ENCODE results near the gene ERC1. TPM values are rescaled to one million over a fixed set of nuclear protein-coding genes. Genes with fewer than 3 reads are reported as not detected.

The ERC1 gene
- total and polyA plus RNA-seq, 2 experiments from 2014 or later = 18.4 to 29.7 TPM

DNA sequence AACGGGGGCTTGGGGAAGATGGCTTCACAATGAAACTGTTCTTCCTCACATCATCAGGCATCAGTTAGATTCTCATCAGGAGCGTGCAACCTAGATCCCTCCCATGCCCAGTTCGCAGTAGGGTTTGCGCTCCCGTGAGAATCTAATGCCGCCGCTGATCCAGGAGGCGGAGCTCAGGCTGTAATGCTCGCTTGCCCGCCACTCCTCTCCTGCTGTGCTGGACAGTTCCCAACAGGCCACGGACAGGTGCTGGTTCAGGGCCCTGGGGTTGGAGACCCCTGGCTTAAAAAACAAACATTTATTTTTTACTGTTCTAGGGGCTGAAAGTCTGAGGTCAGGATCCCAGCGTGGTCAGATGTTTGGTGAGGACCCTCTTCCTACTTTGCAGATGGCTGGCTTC, 422.9 kb downstream of the ERC1 start:
- no peak overlapping the region for H3K4me3 ChIP-seq
- no peak overlapping the region for H3K27ac ChIP-seq
- WGBS (ENCODE audit: low lambda C conversion rate, missing lambda C conversion rate) = 96% methylated on average over 12 of the region's 12 CpGs
- H3K27me3 ChIP-seq = no peaks in the 10 kb centered on the region
- no peaks in the 10 kb centered on the region for H3K9me2 ChIP-seq (replicated peaks; ENCODE audit: insufficient read depth)
- DNase-seq (ENCODE audit: low spot score) = no peak
- H3K4me1 ChIP-seq (ENCODE audit: insufficient read depth) = no peaks in the 10 kb centered on the region
- H3K36me3 ChIP-seq (replicated peaks; ENCODE audit: insufficient read depth, low read depth) = no peaks in the 10 kb centered on the region
- TF ChIP-seq EZH2phosphoT487 (IDR thresholded peaks at IDR 0.05; ENCODE audit: low read depth, severe bottlenecking, unreplicated experiment) (no peak), EZH2 (IDR thresholded peaks at IDR 0.05; ENCODE audit: borderline replicate concordance) (no peak)
- TF ChIP-seq, protein P1, sequence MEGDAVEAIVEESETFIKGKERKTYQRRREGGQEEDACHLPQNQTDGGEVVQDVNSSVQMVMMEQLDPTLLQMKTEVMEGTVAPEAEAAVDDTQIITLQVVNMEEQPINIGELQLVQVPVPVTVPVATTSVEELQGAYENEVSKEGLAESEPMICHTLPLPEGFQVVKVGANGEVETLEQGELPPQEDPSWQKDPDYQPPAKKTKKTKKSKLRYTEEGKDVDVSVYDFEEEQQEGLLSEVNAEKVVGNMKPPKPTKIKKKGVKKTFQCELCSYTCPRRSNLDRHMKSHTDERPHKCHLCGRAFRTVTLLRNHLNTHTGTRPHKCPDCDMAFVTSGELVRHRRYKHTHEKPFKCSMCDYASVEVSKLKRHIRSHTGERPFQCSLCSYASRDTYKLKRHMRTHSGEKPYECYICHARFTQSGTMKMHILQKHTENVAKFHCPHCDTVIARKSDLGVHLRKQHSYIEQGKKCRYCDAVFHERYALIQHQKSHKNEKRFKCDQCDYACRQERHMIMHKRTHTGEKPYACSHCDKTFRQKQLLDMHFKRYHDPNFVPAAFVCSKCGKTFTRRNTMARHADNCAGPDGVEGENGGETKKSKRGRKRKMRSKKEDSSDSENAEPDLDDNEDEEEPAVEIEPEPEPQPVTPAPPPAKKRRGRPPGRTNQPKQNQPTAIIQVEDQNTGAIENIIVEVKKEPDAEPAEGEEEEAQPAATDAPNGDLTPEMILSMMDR (IDR thresholded peaks at IDR 0.05; ENCODE audit: poor library complexity) = no peak
- no peaks in the 10 kb centered on the region for H4K20me1 ChIP-seq (ENCODE audit: insufficient read depth, poor library complexity, severe bottlenecking)
- H3K4me2 ChIP-seq = no peak overlapping the region
- H3K9me3 ChIP-seq (ENCODE audit: low read depth) = no peaks in the 10 kb centered on the region
- no peaks in the 10 kb centered on the region for H3K79me2 ChIP-seq
- H2AFZ ChIP-seq = no peak overlapping the region

DNA sequence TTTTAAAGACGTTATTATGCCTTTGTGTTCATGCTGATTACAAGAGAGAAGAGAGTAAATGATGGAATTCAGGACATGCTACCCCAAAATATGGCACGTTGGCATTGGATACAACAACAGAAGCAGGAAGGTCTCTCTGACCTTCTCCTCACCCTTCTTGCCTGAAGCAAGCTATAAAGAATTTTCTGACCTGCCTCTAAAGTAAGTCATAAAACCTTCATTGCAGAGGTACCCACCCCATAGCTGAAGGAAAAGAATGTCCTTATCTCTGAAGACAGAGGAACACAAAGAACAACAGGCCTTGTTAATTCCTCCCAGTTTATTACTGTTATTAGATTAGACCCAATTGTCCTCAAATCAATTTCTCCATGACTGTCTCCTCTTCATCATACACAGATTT, 427.1 kb downstream of the ERC1 start:
- Histone ChIP-seq H3K9me3 (ENCODE audit: low read depth) (peaks cover 8% of the 10 kb centered on the region), H3K4me2 (no peak overlapping the region), H4K20me1 (ENCODE audit: insufficient read depth, poor library complexity, severe bottlenecking) (no peaks in the 10 kb centered on the region), H3K9me2 (replicated peaks; ENCODE audit: insufficient read depth) (no peaks in the 10 kb centered on the region), H3K36me3 (replicated peaks; ENCODE audit: insufficient read depth, low read depth) (no peaks in the 10 kb centered on the region), H3K4me1 (ENCODE audit: insufficient read depth) (no peaks in the 10 kb centered on the region), H3K4me3 (no peak overlapping the region), H3K79me2 (no peaks in the 10 kb centered on the region), H3K27me3 (no peaks in the 10 kb centered on the region), H2AFZ (no peak overlapping the region), H3K27ac (peak overlapping the region; percentile 42)
- DNase-seq (ENCODE audit: low spot score) = no peak
- WGBS (ENCODE audit: low lambda C conversion rate, missing lambda C conversion rate) = 48% methylated on average over 2 of the region's 2 CpGs
- TF ChIP-seq EZH2 (IDR thresholded peaks at IDR 0.05; ENCODE audit: borderline replicate concordance) (no peak), EZH2phosphoT487 (IDR thresholded peaks at IDR 0.05; ENCODE audit: low read depth, severe bottlenecking, unreplicated experiment) (no peak)
- TF ChIP-seq, protein P1 (IDR thresholded peaks at IDR 0.05; ENCODE audit: poor library complexity) = no peak

DNA sequence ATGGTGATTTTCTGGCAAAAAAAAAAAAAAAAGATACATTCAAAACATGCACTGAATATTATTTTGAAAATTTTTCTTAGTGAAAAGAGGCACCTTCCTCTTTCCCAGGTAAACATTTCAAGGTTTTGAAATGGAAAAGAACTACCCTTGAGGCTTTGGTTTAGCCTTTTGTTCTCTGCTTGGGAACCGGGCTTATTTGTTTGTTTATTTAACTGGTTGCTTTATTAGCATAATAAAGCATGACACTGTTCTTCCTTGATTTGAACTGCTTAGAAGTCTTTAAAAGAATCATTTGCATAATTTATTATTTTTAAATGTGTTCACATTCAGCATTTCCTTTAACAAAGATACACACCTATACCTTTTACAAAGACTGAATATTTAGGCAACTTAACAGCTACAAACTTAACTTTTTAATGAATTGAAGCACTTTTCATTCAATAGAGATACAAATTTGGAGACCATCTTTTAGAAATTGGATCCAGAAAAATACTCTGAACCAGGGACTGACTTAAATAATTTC, 428.9 kb downstream of the ERC1 start:
- Histone ChIP-seq H3K36me3 (replicated peaks; ENCODE audit: insufficient read depth, low read depth) (no peaks in the 10 kb centered on the region), H3K9me3 (ENCODE audit: low read depth) (peaks cover 8% of the 10 kb centered on the region), H3K4me2 (no peak overlapping the region), H3K27me3 (no peaks in the 10 kb centered on the region), H3K4me1 (ENCODE audit: insufficient read depth) (peaks cover 7% of the 10 kb centered on the region), H3K9me2 (replicated peaks; ENCODE audit: insufficient read depth) (no peaks in the 10 kb centered on the region), H3K27ac (no peak overlapping the region), H3K79me2 (no peaks in the 10 kb centered on the region), H4K20me1 (ENCODE audit: insufficient read depth, poor library complexity, severe bottlenecking) (no peaks in the 10 kb centered on the region), H3K4me3 (no peak overlapping the region), H2AFZ (no peak overlapping the region)
- DNase-seq (ENCODE audit: low spot score) = no peak
- WGBS (ENCODE audit: low lambda C conversion rate, missing lambda C conversion rate) = 47% methylated on average over 1 of the region's 1 CpG
- TF ChIP-seq EZH2phosphoT487 (IDR thresholded peaks at IDR 0.05; ENCODE audit: low read depth, severe bottlenecking, unreplicated experiment) = no peak
- TF ChIP-seq, protein P1 (IDR thresholded peaks at IDR 0.05; ENCODE audit: poor library complexity) = no peak
- TF ChIP-seq EZH2 (IDR thresholded peaks at IDR 0.05; ENCODE audit: borderline replicate concordance) = no peak

All from hepatocyte (in vitro differentiated cells).